ENCODE measurements around the gene HAO1.

GRCh38 chr20:7911586-7912330, 28.5 kb downstream of the HAO1 start:
- TF ChIP-seq CTCF (IDR thresholded peaks at IDR 0.05; ENCODE audit: poor library complexity) (no peak), EZH2 (IDR thresholded peaks at IDR 0.05; ENCODE audit: borderline replicate concordance) (no peak)
